NK-92 (cell line): ENCODE measurements around the gene AKIRIN2.

Source experiments
- DNase-seq: peaks from one replicate; lab custom pipeline; 2025; ENCODE audit not compliant: unreplicated experiment; lab: John Stamatoyannopoulos, UW

AKIRIN2 gene

GRCh38 chr6:87658516-87658915 lies 43.5 kb downstream of the AKIRIN2 start:
- DNase-seq = no peak

- DNase-seq = no peak
Observed at GRCh38 chr6:87656857-87657256, 45.2 kb downstream of the AKIRIN2 start.

GRCh38 chr6:87655824-87656223 lies 46.2 kb downstream of the AKIRIN2 start:
- no peak for DNase-seq

GRCh38 chr6:87654875-87655454 lies 47.1 kb downstream of the AKIRIN2 start:
- no peak for DNase-seq

- no peak for DNase-seq
Observed at GRCh38 chr6:87654122-87654521, 47.9 kb downstream of the AKIRIN2 start.

- no peak for DNase-seq
Observed at GRCh38 chr6:87653074-87653962, 48.7 kb downstream of the AKIRIN2 start.

- DNase-seq = no peak
Observed at GRCh38 chr6:87645080-87645479, 57.0 kb downstream of the AKIRIN2 start.

GRCh38 chr6:87641065-87641692 lies 60.9 kb downstream of the AKIRIN2 start:
- DNase-seq = no peak

GRCh38 chr6:87639373-87639772 lies 62.7 kb downstream of the AKIRIN2 start:
- DNase-seq = no peak

GRCh38 chr6:87637106-87637505 lies 64.9 kb downstream of the AKIRIN2 start:
- no peak for DNase-seq

GRCh38 chr6:87636315-87636714 lies 65.7 kb downstream of the AKIRIN2 start:
- DNase-seq = no peak

GRCh38 chr6:87633851-87634250 lies 68.2 kb downstream of the AKIRIN2 start:
- no peak for DNase-seq

GRCh38 chr6:87630746-87631145 lies 71.3 kb downstream of the AKIRIN2 start:
- no peak for DNase-seq

- no peak for DNase-seq
Observed at GRCh38 chr6:87628881-87629280, 73.2 kb downstream of the AKIRIN2 start.

GRCh38 chr6:87628424-87628823 lies 73.6 kb downstream of the AKIRIN2 start:
- no peak for DNase-seq
